GM12878 (cell line): ENCODE results near the gene SIT1. TPM values are rescaled to one million over a fixed set of nuclear protein-coding genes. Genes with fewer than 3 reads are reported as not detected.
A peak's percentile ranks its signal among the peaks of the same experiment; 100 is the strongest.

ENCODE experiments used
- E2F4 ChIP-seq: IDR thresholded peaks from 2 replicates; pipeline ENCODE4 v1.6.1; 2012; ENCODE audit warnings: low read depth, low read length, improper control_type of control experiment
- ELK1 ChIP-seq: IDR thresholded peaks from 2 replicates; pipeline ENCODE4 v1.6.1; 2012; ENCODE audit warnings: low read depth, low read length, improper control_type of control experiment
- GATAD2B ChIP-seq: fragments of 450-650 bp; conservative IDR thresholded peaks from 2 replicates; pipeline ENCODE4 v1.6.1; 2017; ENCODE audit warnings: low read depth, mild to moderate bottlenecking, moderate library complexity
- IKZF1 ChIP-seq: fragments of 450-650 bp; conservative IDR thresholded peaks from 2 replicates; pipeline ENCODE4 v1.6.1; 2017; ENCODE audit warnings: antibody characterized with exemption, mild to moderate bottlenecking
- IKZF2 ChIP-seq, 2 experiments: fragments of 450-650 bp; IDR thresholded peaks; 2 replicates each; pipeline ENCODE4 v1.6.1; 2017; ENCODE audit warnings: mild to moderate bottlenecking in 2 of 2, moderate library complexity in 2 of 2
- NFIC ChIP-seq: IDR thresholded peaks from 2 replicates; pipeline ENCODE4 v1.6.1; 2012; ENCODE audit warnings: low read depth, mild to moderate bottlenecking, inconsistent platforms, low read length, moderate library complexity
- NRF1 ChIP-seq: conservative IDR thresholded peaks from 2 replicates; pipeline ENCODE4 v1.6.1; 2011; ENCODE audit warnings: mild to moderate bottlenecking, low read depth, low read length, improper control_type of control experiment
- SIN3A ChIP-seq: IDR thresholded peaks from 2 replicates; pipeline ENCODE4 v1.6.1; 2012; ENCODE audit warnings: low read depth, low read length, improper control_type of control experiment
- SREBF1 ChIP-seq: IDR thresholded peaks from 2 replicates; pipeline ENCODE4 v1.6.1; 2012; ENCODE audit warnings: mild to moderate bottlenecking, low read length
- ZNF687 ChIP-seq: fragments of 450-650 bp; IDR thresholded peaks from 2 replicates; pipeline ENCODE4 v1.6.1; 2017; ENCODE audit warnings: mild to moderate bottlenecking, moderate library complexity
- polyA plus RNA-seq, 11 experiments: library from polyadenylated mRNA; depleted of rRNA in 4 of 11; unstranded in 6 of 11; stranded (reverse) in 5 of 11; fragments of >200 nt; fragmentation: Nextera tagmentation in 4 of 11; fragmentation: Illumina TruSeq in 1 of 11; extraction: Ambion mirVana in 4 of 11; extraction: Trizol in 1 of 11; gene quantifications; 1 replicate in 1 of 11; 2 replicates in 10 of 11; pipeline versions ENCODE4 v1.2.1 to v1.2.3, GENCODE V29; 2011 to 2016; ENCODE audit warnings: inconsistent platforms in 2 of 11, missing spikeins in 2 of 11, low read depth in 1 of 11
- total RNA-seq, 4 experiments: library from RNA; depleted of rRNA in 3 of 4; stranded (reverse); fragments of >200 nt in 3 of 4; fragmentation: Illumina TruSeq in 1 of 4; extraction: Trizol in 1 of 4; gene quantifications; 2 replicates each; pipeline versions ENCODE4 v1.2.1 to v1.2.3, GENCODE V29; 2013 to 2021

Gene SIT1
- total and polyA plus RNA-seq, 10 of the 15 experiments (the other 5 are each of a cell fraction or from before 2014, with no cell fraction given): 0.97 to 137 (median 59.7) TPM

- TF ChIP-seq ZNF687 (0 out of 2 replicates have a peak, but pooled peaks have one; percentile 31), IKZF2 (IDR thresholded peaks at IDR 0.05) (peak in 1 of 2 experiments; percentile 52; a peak in 1 of 4 replicates), E2F4 (peak; percentile 95), ELK1 (peak; percentile 83), IKZF1 (peak; percentile 84), SREBF1 (no peak), GATAD2B (peak; percentile 93), SIN3A (peak; percentile 95), NFIC (no peak), NRF1 (peak; percentile 56)
- TF ChIP-seq, all 136 proteins: peak for 30
Measured at GRCh38 chr9:35664531-35665470, 14.1 kb upstream of the SIT1 start, which contains the start of gene ARHGEF39 (continued).
